Measurements from ENCODE around the gene CDYL2.

Gene CDYL2

GRCh38 chr16:80591071-80591915, 213.1 kb downstream of the CDYL2 start:
- H3K4me3 ChIP-seq (ENCODE audit: low read depth, low read length) = no peak overlapping the region
- DNase-seq (ENCODE audit: low read depth) = no peak
- no peak for TF ChIP-seq CTCF (IDR thresholded peaks at IDR 0.05; ENCODE audit: low read depth, low read length, missing control alignments)

GRCh38 chr16:80587071-80587470, 217.3 kb downstream of the CDYL2 start:
- no peak for TF ChIP-seq CTCF (IDR thresholded peaks at IDR 0.05; ENCODE audit: low read depth, low read length, missing control alignments)
- no peak overlapping the region for H3K4me3 ChIP-seq (ENCODE audit: low read depth, low read length)
- DNase-seq (ENCODE audit: low read depth) = no peak

GRCh38 chr16:80586476-80586875, 217.9 kb downstream of the CDYL2 start:
- no peak for DNase-seq (ENCODE audit: low read depth)
- no peak overlapping the region for H3K4me3 ChIP-seq (ENCODE audit: low read depth, low read length)
- no peak for TF ChIP-seq CTCF (IDR thresholded peaks at IDR 0.05; ENCODE audit: low read depth, low read length, missing control alignments)

GRCh38 chr16:80585764-80586163, 218.6 kb downstream of the CDYL2 start:
- peak; percentile 24 for DNase-seq (ENCODE audit: low read depth)
- TF ChIP-seq CTCF (IDR thresholded peaks at IDR 0.05; ENCODE audit: low read depth, low read length, missing control alignments) = no peak
- no peak overlapping the region for H3K4me3 ChIP-seq (ENCODE audit: low read depth, low read length)

- no peak for TF ChIP-seq CTCF (IDR thresholded peaks at IDR 0.05; ENCODE audit: low read depth, low read length, missing control alignments)
- H3K4me3 ChIP-seq (ENCODE audit: low read depth, low read length) = no peak overlapping the region
- peak; percentile 7 for DNase-seq (ENCODE audit: low read depth)
Observed at GRCh38 chr16:80583466-80583865, 220.9 kb downstream of the CDYL2 start.

- peak overlapping the region; percentile 18; the same call in 1 of the 2 replicates for H3K4me3 ChIP-seq (ENCODE audit: low read depth, low read length)
- DNase-seq (ENCODE audit: low read depth) = peak; percentile 92
- peak; percentile 27 for TF ChIP-seq CTCF (IDR thresholded peaks at IDR 0.05; ENCODE audit: low read depth, low read length, missing control alignments)
Observed at GRCh38 chr16:80580109-80580832, 224.1 kb downstream of the CDYL2 start.

Measured in GM12864 (cell line).